ENCODE results near the gene NMT1.

The NMT1 gene

GRCh38 chr17:45060797-45061605, at the start of gene NMT1:
TSS of gene NMT1 (plus strand) at chr17:45061317. CDS start at chr17:45061330, 13 bp downstream.
- DNase-seq (ENCODE audit: low spot score), result peak; percentile 99

- DNase-seq (ENCODE audit: low spot score), result no peak
These were observed 49.4 kb upstream of the NMT1 start for GRCh38 chr17:45011767-45012166.

GRCh38 chr17:45013021-45013997, 47.8 kb upstream of the NMT1 start:
- DNase-seq (ENCODE audit: low spot score), result no peak

DNA sequence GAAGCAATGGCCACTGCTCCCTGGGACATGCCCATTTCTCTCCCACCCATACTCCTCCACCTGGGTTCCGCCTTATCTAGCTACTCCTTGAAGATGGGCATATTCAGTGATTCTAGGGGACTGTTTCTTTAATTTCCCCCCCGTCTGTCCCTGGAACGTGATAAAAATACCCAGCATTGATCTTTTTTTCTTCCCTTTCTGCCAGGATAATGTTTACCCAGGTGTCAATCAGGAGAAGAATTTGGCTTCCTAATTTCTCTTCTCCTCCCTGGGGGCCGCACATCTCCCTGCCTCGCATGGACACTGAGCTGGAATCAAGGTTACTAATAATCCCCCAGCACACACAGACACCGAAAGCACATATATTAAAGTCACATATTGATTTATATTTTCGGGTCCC, 44.9 kb upstream of the NMT1 start:
- no peak for DNase-seq (ENCODE audit: low spot score)

- DNase-seq (ENCODE audit: low spot score), result no peak
These were observed 44.3 kb upstream of the NMT1 start for GRCh38 chr17:45016823-45017222.

DNA sequence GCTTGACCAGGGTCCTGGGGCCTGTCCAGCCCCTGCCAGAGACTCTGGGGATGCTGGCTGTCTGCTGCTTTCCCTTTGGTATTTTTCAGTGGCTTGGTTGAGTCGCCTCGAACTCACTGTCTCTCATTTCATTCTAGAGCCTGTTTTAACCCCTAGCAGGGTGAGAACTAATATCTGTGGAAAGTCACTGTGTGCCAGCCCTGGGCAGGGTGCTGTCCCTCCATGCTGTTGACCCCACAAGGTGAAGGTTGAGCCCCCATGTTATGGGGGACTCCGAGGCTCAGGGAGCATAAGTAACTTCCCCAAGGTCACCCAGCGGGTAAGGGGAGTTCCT, 42.6 kb upstream of the NMT1 start:
- no peak for DNase-seq (ENCODE audit: low spot score)

DNA sequence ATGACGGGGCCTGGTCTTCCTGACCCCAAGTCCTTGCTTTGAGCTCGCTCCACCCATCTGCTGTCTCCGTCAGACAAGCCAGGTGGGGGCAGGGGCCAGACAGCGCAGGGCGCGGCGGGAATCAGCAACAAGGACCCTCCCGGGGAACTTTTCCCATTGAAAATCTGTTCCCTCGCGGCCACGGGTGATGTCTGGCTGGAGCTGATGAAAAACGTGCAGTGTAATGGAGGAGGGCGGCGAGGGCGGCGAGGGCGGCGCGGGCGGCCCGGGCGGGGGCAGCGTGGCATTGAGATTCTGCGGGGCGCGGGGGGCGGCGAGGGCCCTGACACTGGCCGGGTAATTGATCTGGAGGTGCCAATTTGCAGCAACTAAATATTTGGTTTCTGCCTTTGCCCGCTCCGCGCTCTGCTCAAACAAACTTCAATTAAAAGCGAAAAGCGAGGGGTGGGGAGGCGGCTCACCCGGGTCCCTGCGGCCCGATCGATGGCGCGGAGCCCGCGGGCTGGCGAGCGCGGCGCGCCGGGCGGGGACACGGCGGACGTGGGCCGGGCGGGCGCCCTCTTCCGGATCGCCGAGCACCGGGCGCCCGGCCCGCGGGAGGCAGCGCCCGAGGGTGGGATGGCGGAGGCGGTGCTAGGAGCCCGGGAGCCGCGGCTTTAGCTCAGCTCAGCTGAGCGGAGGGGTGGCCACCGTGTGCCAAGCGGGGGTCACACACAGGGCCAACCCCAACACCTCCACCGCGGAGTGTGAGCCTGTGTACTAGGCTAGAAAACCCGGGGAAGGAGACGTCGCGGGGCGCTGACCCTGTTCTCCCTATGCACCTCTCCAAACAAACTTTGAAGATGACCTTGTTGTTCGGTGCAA, 42.0 kb upstream of the NMT1 start:
- DNase-seq (ENCODE audit: low spot score), result peak; percentile 11

DNA sequence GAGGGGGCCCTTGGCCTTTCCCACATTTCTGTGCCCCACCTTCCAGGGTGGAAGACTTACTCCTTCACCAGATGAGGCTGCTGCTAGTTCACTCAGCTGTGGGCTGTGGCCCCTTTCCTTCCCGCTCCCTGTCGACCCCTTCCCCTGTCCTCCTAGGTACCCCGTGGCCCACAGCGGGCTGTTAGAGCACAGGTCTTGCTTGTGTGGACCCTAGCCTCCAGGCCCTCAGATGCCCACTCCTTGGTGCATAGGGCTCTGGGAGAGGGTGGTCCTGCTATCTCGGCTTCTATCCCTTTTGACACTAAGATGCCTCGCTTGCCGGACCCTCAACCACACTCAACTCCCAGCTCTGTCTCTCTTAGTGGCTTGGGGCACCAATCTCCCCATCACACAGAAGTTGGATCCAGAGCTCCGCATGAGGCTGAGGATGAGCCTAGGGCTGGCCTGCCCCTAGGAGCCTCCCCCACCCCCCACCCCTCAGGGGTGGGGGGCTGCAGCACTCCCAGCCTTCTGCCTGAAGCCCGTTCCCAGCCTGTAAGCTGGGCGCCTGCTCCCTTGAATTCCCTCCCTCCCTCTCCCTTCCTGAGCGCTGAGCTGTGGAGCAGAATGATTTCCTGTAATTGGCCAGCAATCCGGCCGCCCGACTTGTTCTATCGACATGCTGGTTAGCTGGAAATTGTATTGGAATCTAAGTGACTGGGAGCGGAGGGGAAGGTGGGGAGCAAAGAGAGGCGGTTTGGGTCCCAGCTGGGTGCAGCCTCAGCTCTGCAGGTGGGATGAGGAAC, 40.6 kb upstream of the NMT1 start:
- DNase-seq (ENCODE audit: low spot score), result no peak

DNA sequence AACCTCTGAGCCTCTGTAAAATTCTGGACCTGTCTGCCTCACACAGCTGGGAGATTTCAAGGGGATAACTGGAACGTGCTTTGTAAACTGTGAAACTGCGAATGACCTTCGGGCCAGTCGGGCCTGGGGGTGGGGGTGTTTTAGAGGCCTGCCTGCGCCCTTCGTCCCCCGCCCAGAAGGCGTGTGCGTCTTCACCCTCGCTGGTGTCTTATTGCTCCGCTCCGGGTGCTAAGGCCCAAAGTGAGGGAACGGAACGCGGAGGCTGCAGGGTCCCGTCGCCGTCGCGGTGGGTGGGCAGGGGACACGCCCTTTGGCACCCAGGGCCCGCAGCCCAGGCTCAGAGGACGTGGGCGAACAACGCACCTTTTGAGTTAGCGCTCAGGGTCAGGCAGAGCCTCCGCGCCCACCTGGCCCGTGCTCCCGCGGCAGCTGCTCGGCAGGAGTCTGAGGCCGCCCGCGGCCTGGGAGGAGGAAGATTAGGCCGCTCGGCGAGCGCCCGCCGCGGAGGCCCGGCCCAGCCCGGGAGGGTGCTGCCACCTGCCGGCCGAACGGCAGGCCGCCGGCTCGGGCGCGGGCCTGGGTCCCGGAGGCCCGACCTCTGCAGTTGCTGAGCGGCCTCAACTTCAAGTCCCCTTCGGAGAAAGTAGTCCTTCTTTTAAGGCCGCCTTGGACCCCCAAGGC, 39.4 kb upstream of the NMT1 start:
- DNase-seq (ENCODE audit: low spot score), result peak; percentile 51

DNA sequence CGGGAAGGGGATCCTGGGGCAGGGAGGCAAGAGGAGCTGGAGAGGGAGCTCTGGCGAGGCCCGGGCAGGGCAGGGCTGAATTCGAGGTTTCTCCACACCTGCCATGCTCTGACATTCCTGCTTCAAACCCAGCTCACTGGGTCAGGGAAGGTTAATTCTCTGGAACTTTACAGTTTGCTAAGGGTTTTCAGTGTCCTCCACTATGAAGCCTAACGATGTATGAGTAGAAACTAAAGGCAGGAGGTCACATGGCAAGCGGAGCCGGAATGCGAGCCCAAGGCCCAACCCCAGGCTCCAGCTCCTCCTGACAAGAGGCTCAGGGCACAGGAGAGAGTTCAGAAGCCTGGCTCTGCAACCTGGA, 38.8 kb upstream of the NMT1 start:
- no peak for DNase-seq (ENCODE audit: low spot score)

GRCh38 chr17:45022655-45023339, 38.3 kb upstream of the NMT1 start:
- DNase-seq (ENCODE audit: low spot score), result no peak

DNA sequence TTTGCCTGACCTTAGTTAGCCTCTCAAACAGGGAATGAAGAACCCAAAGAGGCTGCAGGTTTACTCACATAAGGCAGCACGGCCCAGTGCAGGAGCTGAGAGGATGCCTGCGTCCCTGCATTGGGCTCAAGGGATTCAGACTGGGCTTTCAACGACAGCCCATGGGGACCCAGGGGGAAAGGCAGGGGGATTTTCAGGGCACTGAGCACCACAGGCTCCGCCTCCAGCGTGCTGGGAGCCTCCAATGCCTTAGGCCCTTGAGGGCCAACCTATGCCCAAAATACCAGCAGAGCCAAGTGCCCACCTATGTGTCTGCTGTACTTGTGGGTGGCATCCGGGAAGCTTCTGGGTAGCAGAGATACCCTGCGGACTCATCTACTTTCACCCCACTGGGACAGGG, 32.0 kb upstream of the NMT1 start:
- no peak for DNase-seq (ENCODE audit: low spot score)

GRCh38 chr17:45029758-45030423, 31.2 kb upstream of the NMT1 start:
- DNase-seq (ENCODE audit: low spot score), result no peak

- DNase-seq (ENCODE audit: low spot score), result no peak
These were observed 30.4 kb upstream of the NMT1 start for GRCh38 chr17:45030733-45031132.

GRCh38 chr17:45031231-45032173, 29.6 kb upstream of the NMT1 start:
- DNase-seq (ENCODE audit: low spot score), result no peak

DNA sequence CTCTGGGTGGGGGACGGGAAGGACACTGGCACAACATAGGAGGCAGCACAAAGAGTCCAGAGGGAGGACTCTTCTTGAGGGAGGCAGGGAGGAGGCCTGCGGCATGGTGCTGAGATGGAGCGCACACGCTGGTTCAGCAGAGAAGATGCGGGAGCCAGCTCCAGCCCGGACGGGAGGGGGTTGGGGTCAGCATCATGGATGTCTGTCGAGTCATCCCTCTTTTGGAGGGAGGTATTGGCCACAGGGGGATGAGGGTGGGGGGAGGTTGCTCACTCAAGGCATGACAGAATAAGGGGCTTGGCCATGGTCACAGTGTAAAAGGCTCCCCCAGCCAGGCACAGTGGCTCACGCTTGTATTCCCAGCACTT, 29.0 kb upstream of the NMT1 start:
- DNase-seq (ENCODE audit: low spot score), result no peak

GRCh38 chr17:45034599-45034998, 26.5 kb upstream of the NMT1 start:
- DNase-seq (ENCODE audit: low spot score), result no peak

DNA sequence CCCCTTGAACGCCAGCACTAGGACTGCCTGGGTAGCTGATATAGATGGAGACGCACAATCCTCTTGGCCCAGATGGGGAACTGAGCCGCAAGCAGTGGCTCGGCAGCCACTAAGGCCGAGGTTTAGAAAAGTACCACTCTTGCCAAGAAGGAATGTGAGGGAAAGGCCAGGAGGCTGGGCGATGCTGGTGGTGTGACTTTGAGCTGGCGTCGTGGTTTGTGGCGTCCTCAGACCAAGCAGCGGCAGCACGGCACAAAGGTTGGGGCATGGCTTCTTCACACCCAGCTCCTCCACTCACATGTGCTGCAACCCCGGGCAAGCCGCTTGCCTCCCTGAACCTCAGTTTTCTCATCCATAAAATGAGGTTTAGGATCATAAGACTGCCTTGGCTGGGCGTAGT, 25.3 kb upstream of the NMT1 start:
- no peak for DNase-seq (ENCODE audit: low spot score)

GRCh38 chr17:45036691-45037090, 24.4 kb upstream of the NMT1 start:
- DNase-seq (ENCODE audit: low spot score), result no peak
